Mucosa of rectum (tissue), 2 donors: Measurements from ENCODE around the gene AR.

ENCODE experiments used
- H3K27ac ChIP-seq, 2 donors: one replicate each; pipeline ENCODE4 v1.7.0; 2013; ENCODE audit warnings: inconsistent platforms in 2 of 2, low read depth in 2 of 2, low read length in 2 of 2
- H3K27me3 ChIP-seq, 2 donors: one replicate each; pipeline ENCODE4 v1.7.0; 2013; ENCODE audit warnings: low read length in 2 of 2; ENCODE audit not compliant: control insufficient read depth in 2 of 2, insufficient read depth in 2 of 2
- H3K36me3 ChIP-seq, 2 donors: one replicate each; pipeline ENCODE4 v1.7.0; 2013; ENCODE audit warnings: low read length in 2 of 2; ENCODE audit not compliant: control insufficient read depth in 2 of 2, insufficient read depth in 2 of 2
- H3K4me1 ChIP-seq, 2 donors: one replicate each; pipeline ENCODE4 v1.7.0; 2013; ENCODE audit warnings: low read length in 2 of 2, mild to moderate bottlenecking in 1 of 2; ENCODE audit not compliant: control insufficient read depth in 2 of 2, insufficient read depth in 2 of 2
- H3K4me3 ChIP-seq, 2 donors: one replicate each; pipeline ENCODE4 v1.7.0; 2013; ENCODE audit warnings: low read length in 2 of 2
- H3K9ac ChIP-seq, 2 donors: one replicate each; pipeline ENCODE4 v1.7.0; 2013; ENCODE audit warnings: low read length in 2 of 2, low read depth in 1 of 2, mild to moderate bottlenecking in 1 of 2
- H3K9me3 ChIP-seq, 2 donors: one replicate each; pipeline ENCODE4 v1.7.0; 2013; ENCODE audit warnings: low read length in 2 of 2; ENCODE audit not compliant: control insufficient read depth in 2 of 2
- donor health status: healthy.
- donor health status: Normal muscosa, but diverticular disease.

The AR gene

DNA sequence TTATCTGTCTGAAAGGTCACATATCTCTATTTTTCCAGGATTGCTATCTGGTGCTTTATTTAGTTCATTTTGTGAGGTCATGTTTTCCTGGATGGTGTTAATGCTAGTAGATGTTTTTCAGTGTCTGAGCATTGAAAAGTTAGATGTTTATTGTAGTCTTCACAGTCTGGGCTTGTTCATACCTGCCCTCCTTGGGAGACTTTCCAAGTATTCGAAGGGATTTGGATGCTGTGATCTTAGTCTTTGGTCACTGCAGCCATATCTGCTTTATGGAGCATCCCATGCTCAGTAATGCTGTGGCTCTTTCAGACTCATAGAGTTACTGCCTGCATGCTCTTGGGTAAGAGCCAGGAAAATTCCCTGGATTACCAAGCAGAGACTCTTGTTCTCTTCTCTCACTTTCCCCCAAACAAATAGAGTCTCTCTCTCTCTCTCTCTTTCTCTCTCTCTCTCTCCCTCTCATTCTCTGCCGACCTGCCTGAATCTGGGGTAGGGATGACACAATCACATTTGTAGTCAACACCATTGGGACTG lies 130.0 kb downstream of the AR start:
- H3K4me3 ChIP-seq = no peak overlapping the region
- no peaks in the 10 kb centered on the region for H3K27me3 ChIP-seq
- H3K36me3 ChIP-seq = no peaks in the 10 kb centered on the region
- H3K9ac ChIP-seq = no peak overlapping the region
- H3K4me1 ChIP-seq = no peaks in the 10 kb centered on the region
- H3K27ac ChIP-seq = no peak overlapping the region
- H3K9me3 ChIP-seq = no peaks in the 10 kb centered on the region

GRCh38 chrX:67674741-67675140 lies 130.9 kb downstream of the AR start:
- Histone ChIP-seq H3K4me1 (no peaks in the 10 kb centered on the region), H3K9me3 (no peaks in the 10 kb centered on the region), H3K36me3 (no peaks in the 10 kb centered on the region), H3K27ac (no peak overlapping the region), H3K27me3 (no peaks in the 10 kb centered on the region), H3K9ac (no peak overlapping the region), H3K4me3 (no peak overlapping the region)

- Histone ChIP-seq H3K9ac (no peak overlapping the region), H3K4me1 (no peaks in the 10 kb centered on the region)
These were observed 140.3 kb downstream of the AR start for GRCh38 chrX:67684136-67684535.

DNA sequence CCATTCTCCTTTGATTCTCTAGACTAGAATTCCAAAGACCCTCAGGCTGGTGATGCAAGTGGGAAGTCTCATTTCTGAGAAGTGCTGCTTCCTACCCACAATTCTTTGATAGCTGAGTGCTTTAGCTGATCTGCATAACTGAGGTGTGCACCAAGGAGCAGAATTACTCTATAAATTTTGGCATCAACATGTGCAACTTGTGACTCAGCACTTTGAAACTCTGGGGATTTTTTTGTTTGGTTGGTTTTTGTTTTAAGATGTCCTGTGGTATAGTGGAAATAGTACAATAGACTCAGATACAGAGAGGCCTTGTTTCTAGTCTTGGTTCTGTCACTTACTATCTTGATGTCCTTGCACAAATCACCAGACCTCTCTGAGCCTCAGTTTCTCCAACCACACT lies 148.4 kb downstream of the AR start:
- Histone ChIP-seq H3K27ac (no peak overlapping the region), H3K9ac (no peak overlapping the region), H3K4me3 (no peak overlapping the region), H3K9me3 (no peaks in the 10 kb centered on the region), H3K27me3 (no peaks in the 10 kb centered on the region), H3K4me1 (no peaks in the 10 kb centered on the region), H3K36me3 (no peaks in the 10 kb centered on the region)

More at GRCh38 chrX:67684136-67684535, 140.3 kb downstream of the AR start:
- H3K9me3 ChIP-seq = peaks cover 0 to 2% of the 10 kb centered on the region in 2 donors
- no peak overlapping the region for H3K27ac ChIP-seq
- no peak overlapping the region for H3K4me3 ChIP-seq
- H3K36me3 ChIP-seq = no peaks in the 10 kb centered on the region
- no peaks in the 10 kb centered on the region for H3K27me3 ChIP-seq

GRCh38 chrX:67693928-67694327 lies 150.1 kb downstream of the AR start:
- H3K4me3 ChIP-seq = no peak overlapping the region
- H3K36me3 ChIP-seq = no peaks in the 10 kb centered on the region
- no peaks in the 10 kb centered on the region for H3K9me3 ChIP-seq
- no peaks in the 10 kb centered on the region for H3K4me1 ChIP-seq
- H3K27me3 ChIP-seq = peaks cover 0 to 4% of the 10 kb centered on the region in 2 donors
- no peak overlapping the region for H3K27ac ChIP-seq
- H3K9ac ChIP-seq = no peak overlapping the region

DNA sequence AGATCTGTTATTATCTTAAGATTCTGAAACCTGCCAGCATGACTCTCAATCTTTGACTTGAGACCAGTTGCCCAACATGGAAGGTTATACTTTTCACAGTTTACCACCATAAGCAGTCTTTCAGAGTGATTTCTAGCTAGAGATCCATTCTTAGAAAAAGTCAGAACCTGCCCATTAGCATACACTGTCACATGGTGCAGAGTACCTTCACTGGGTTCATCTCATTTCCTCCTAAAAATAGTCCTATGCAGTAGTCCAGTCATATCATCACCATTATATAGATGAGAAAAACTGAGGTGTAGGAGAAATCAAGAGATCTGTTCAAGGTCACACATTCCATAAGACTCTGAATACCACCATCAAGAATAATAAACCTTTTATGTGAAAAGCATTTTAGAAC lies 153.6 kb downstream of the AR start:
- H3K27me3 ChIP-seq = peaks cover 0 to 4% of the 10 kb centered on the region in 2 donors
- H3K9ac ChIP-seq = no peak overlapping the region
- H3K4me3 ChIP-seq = no peak overlapping the region
- H3K27ac ChIP-seq = no peak overlapping the region
- no peaks in the 10 kb centered on the region for H3K9me3 ChIP-seq
- H3K4me1 ChIP-seq = no peaks in the 10 kb centered on the region
- H3K36me3 ChIP-seq = no peaks in the 10 kb centered on the region

GRCh38 chrX:67700602-67701001 lies 156.8 kb downstream of the AR start:
- peaks cover 0 to 4% of the 10 kb centered on the region in 2 donors for H3K27me3 ChIP-seq
- no peaks in the 10 kb centered on the region for H3K36me3 ChIP-seq
- no peaks in the 10 kb centered on the region for H3K4me1 ChIP-seq

GRCh38 chrX:67714004-67714403 lies 170.2 kb downstream of the AR start:
- Histone ChIP-seq H3K27me3 (no peaks in the 10 kb centered on the region), H3K4me1 (no peaks in the 10 kb centered on the region), H3K9ac (no peak overlapping the region), H3K9me3 (no peaks in the 10 kb centered on the region), H3K36me3 (no peaks in the 10 kb centered on the region), H3K4me3 (no peak overlapping the region), H3K27ac (no peak overlapping the region)

More at GRCh38 chrX:67700602-67701001, 156.8 kb downstream of the AR start:
- Histone ChIP-seq H3K27ac (no peak overlapping the region), H3K4me3 (no peak overlapping the region), H3K9me3 (no peaks in the 10 kb centered on the region), H3K9ac (no peak overlapping the region)

DNA sequence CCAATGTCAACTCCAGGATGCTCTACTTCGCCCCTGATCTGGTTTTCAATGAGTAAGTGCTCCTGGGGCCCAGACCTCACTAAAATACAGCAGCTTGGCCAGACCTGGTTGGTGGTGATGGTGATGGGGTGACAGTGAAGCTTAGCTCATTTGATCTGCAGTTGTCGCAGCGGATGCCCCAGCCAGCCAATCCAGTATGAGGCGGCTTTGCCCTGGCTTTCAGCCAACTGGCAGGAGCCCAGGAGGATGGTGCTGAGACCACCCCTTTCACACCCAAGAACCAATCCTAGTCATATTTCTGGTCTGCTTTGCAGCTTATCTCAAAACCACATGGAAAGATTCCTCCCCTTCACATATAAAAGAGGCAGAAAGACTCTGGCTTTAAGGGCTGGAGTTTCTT lies 173.8 kb downstream of the AR start:
- H3K27ac ChIP-seq = no peak overlapping the region

DNA sequence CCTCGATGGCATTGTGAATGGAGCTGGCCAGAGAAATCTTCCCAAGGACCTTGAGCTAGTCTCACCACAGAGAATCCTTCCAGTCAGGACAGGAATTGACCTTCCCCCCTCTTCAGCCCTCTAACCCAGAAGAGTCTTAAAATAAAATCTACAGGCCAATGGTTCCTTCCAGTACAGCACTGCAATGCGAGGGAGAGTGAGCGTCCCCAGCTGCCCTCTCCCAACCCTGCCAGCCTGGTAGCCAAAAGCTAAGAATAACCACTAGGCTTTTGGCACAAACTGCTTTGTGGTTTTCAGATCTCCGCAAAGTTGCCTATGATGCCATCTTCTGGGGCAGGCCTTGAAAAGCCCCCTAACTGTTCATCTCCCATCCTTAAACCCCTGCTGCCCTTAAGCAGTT lies 175.1 kb downstream of the AR start:
- H3K4me3 ChIP-seq = no peak overlapping the region
- H3K27me3 ChIP-seq = no peaks in the 10 kb centered on the region
- H3K9me3 ChIP-seq = no peaks in the 10 kb centered on the region
- H3K36me3 ChIP-seq = no peaks in the 10 kb centered on the region
- H3K9ac ChIP-seq = no peak overlapping the region
- H3K27ac ChIP-seq = no peak overlapping the region
- no peaks in the 10 kb centered on the region for H3K4me1 ChIP-seq

More for the DNA sequence above, 173.8 kb downstream of the AR start:
- H3K4me3 ChIP-seq = no peak overlapping the region
- H3K4me1 ChIP-seq = no peaks in the 10 kb centered on the region
- H3K27me3 ChIP-seq = no peaks in the 10 kb centered on the region
- H3K9me3 ChIP-seq = no peaks in the 10 kb centered on the region
- no peaks in the 10 kb centered on the region for H3K36me3 ChIP-seq
- H3K9ac ChIP-seq = no peak overlapping the region

- no peaks in the 10 kb centered on the region for H3K27me3 ChIP-seq
- H3K4me1 ChIP-seq = no peaks in the 10 kb centered on the region
- no peak overlapping the region for H3K4me3 ChIP-seq
- H3K27ac ChIP-seq = no peak overlapping the region
- no peak overlapping the region for H3K9ac ChIP-seq
- no peaks in the 10 kb centered on the region for H3K9me3 ChIP-seq
- no peaks in the 10 kb centered on the region for H3K36me3 ChIP-seq
These were observed 176.5 kb downstream of the AR start for GRCh38 chrX:67720344-67720743.
